Smooth muscle cell (in vitro differentiated cells): Measurements from ENCODE around the gene TMTC2. TPM values are rescaled to one million over a fixed set of nuclear protein-coding genes. Genes with fewer than 3 reads are reported as not detected.

Source experiments
- DNase-seq: peaks from one replicate; lab custom pipeline; 2025; ENCODE audit not compliant: unreplicated experiment; lab: John Stamatoyannopoulos, UW
- H2AFZ ChIP-seq: fragments of 200-600 bp; sonication (generic); 2 replicates; pipeline ENCODE4 v1.6.0; 2016; ENCODE audit warnings: antibody characterized with exemption, low read depth, mild to moderate bottlenecking
- H3F3A ChIP-seq: fragments of 200-600 bp; sonication (generic); 2 replicates; pipeline ENCODE4 v1.6.0; 2017; ENCODE audit warnings: antibody characterized with exemption, low read depth
- H3K27ac ChIP-seq: fragments of 200-600 bp; sonication (generic); 2 replicates; pipeline ENCODE4 v1.5.1; 2016; ENCODE audit warnings: low read depth, mild to moderate bottlenecking
- H3K27me3 ChIP-seq: fragments of 200-600 bp; sonication (generic); 2 replicates; pipeline ENCODE4 v1.6.1; 2016; ENCODE audit warnings: low read depth, mild to moderate bottlenecking
- H3K36me3 ChIP-seq: fragments of 200-600 bp; sonication (generic); 2 replicates; pipeline ENCODE4 v1.5.1; 2016; ENCODE audit warnings: low read depth
- H3K4me1 ChIP-seq: fragments of 200-600 bp; sonication (generic); 2 replicates; pipeline ENCODE4 v1.5.1; 2016; ENCODE audit warnings: low read depth
- H3K4me2 ChIP-seq: fragments of 200-600 bp; sonication (generic); 2 replicates; pipeline ENCODE4 v1.6.0; 2016; ENCODE audit warnings: mild to moderate bottlenecking
- H3K4me3 ChIP-seq: fragments of 200-600 bp; sonication (generic); 2 replicates; pipeline ENCODE4 v1.5.1; 2016; ENCODE audit warnings: mild to moderate bottlenecking
- H3K79me2 ChIP-seq: fragments of 200-600 bp; sonication (generic); 2 replicates; pipeline ENCODE4 v1.6.0; 2016; ENCODE audit warnings: low read depth, mild to moderate bottlenecking
- H3K9ac ChIP-seq: fragments of 200-600 bp; sonication (generic); 2 replicates; pipeline ENCODE4 v1.6.0; 2016; ENCODE audit warnings: low read depth
- H3K9me3 ChIP-seq: fragments of 200-600 bp; sonication (generic); replicated peaks from 2 replicates; pipeline ENCODE4 v1.5.1; 2016; ENCODE audit warnings: low read depth
- H4K20me1 ChIP-seq: fragments of 200-600 bp; sonication (generic); 2 replicates; pipeline ENCODE4 v1.6.0; 2016; ENCODE audit warnings: low read depth
- WGBS: methylation state at CpG from one replicate; pipeline ENCODE4 v1.1.7; 2016; ENCODE audit warnings: low lambda C conversion rate; 5-methylcytosine and 5-hydroxymethylcytosine counted together
- polyA plus RNA-seq: library from polyadenylated mRNA; unstranded; fragments of >200 nt; fragmentation: Nextera tagmentation; extraction: Ambion mirVana; gene quantifications from 2 replicates; pipeline ENCODE4 v1.2.1, GENCODE V29; 2016
- total RNA-seq: library from RNA; depleted of rRNA; stranded (reverse); fragments of >200 nt; gene quantifications from 2 replicates; pipeline ENCODE4 v1.2.3, GENCODE V29; 2014
- TF ChIP-seq, protein P1 (sequence below): fragments of 200-600 bp; sonication (generic); IDR thresholded peaks from 2 replicates; pipeline ENCODE4 v1.5.1; 2017; ENCODE audit warnings: borderline replicate concordance, mild to moderate bottlenecking, antibody characterized with exemption; ENCODE audit not compliant: insufficient read depth, poor library complexity, severe bottlenecking

The TMTC2 gene
- total and polyA plus RNA-seq, 2 experiments from 2014 or later: 0.71 to 10.6 TPM

DNA sequence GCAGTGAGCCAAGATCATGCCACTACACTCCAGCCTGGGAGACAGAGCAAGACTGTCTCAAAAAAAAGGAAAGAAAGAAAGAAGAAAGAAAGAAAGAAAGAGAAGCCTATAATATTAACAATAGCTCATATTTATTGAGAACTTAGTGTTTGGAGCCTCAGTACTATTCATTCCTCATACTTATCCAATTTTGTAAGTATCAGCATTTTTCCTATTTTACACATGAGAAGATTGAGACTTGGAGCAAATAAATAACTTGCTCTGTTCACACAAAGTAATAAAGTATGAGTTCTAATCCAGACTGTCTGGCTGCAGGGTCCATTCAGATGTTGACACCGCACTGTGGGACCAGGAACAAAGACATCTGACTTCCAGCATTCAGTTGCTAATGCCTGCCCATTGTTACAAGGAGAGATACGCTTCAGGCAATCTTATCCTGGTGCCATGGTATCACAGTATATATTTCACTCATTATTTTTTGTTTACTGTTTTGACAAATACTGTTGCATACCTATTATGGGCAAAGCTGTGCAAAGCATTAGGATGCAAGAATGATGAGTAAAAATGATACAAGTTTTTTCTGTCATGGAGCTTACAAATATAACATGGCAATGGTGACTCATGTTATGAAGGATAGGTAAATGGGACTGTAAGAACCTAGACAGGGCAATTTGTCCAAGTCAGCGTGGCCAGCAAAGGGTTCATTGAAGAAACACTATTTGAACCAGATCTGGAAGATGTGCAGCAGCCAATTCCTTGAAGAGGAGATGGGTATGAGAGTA lies 21.4 kb upstream of the TMTC2 start:
- no peak overlapping the region for H3K4me3 ChIP-seq
- no peak overlapping the region for H3K27ac ChIP-seq
- H2AFZ ChIP-seq: no peak overlapping the region
- H3K36me3 ChIP-seq: no peaks in the 10 kb centered on the region
- no peak for DNase-seq
- 84% methylated on average over 3 of the region's 3 CpGs for WGBS
- H3K4me2 ChIP-seq: no peak overlapping the region
- H3K27me3 ChIP-seq: no peaks in the 10 kb centered on the region
- TF ChIP-seq, protein P1, sequence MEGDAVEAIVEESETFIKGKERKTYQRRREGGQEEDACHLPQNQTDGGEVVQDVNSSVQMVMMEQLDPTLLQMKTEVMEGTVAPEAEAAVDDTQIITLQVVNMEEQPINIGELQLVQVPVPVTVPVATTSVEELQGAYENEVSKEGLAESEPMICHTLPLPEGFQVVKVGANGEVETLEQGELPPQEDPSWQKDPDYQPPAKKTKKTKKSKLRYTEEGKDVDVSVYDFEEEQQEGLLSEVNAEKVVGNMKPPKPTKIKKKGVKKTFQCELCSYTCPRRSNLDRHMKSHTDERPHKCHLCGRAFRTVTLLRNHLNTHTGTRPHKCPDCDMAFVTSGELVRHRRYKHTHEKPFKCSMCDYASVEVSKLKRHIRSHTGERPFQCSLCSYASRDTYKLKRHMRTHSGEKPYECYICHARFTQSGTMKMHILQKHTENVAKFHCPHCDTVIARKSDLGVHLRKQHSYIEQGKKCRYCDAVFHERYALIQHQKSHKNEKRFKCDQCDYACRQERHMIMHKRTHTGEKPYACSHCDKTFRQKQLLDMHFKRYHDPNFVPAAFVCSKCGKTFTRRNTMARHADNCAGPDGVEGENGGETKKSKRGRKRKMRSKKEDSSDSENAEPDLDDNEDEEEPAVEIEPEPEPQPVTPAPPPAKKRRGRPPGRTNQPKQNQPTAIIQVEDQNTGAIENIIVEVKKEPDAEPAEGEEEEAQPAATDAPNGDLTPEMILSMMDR: no peak
- H3K9ac ChIP-seq: no peak overlapping the region
- H3F3A ChIP-seq: no peaks in the 10 kb centered on the region
- H3K4me1 ChIP-seq: no peaks in the 10 kb centered on the region
- no peaks in the 10 kb centered on the region for H4K20me1 ChIP-seq
- H3K9me3 ChIP-seq: no peaks in the 10 kb centered on the region
- no peaks in the 10 kb centered on the region for H3K79me2 ChIP-seq

DNA sequence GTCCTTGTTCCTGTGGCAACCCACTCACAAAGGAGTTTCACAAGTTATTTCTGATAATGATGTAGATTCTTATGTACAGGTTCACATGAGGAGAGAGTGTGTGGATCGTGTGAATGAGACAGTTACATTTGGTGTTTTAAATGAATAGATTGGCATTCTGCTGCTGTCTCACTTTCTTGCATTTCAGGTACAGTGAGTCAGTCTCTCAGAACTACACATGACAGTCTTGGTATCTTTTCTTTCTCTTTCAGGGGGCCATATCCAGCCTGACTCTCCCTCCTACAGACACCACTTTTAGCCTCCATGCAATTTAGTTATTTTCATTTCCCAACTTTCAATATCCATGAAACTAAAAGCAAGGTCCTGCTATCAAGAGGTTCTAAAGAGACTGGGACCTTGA lies 19.9 kb upstream of the TMTC2 start:
- no peaks in the 10 kb centered on the region for H3K9me3 ChIP-seq
- H4K20me1 ChIP-seq: no peaks in the 10 kb centered on the region
- no peak overlapping the region for H3K4me2 ChIP-seq
- WGBS: 89% methylated on average over 1 of the region's 1 CpG
- no peak overlapping the region for H2AFZ ChIP-seq
- H3F3A ChIP-seq: no peaks in the 10 kb centered on the region
- no peak for DNase-seq
- no peaks in the 10 kb centered on the region for H3K79me2 ChIP-seq
- no peak overlapping the region for H3K4me3 ChIP-seq
- H3K27ac ChIP-seq: no peak overlapping the region
- no peaks in the 10 kb centered on the region for H3K4me1 ChIP-seq
- TF ChIP-seq, protein P1: no peak
- no peak overlapping the region for H3K9ac ChIP-seq
- no peaks in the 10 kb centered on the region for H3K36me3 ChIP-seq
- H3K27me3 ChIP-seq: no peaks in the 10 kb centered on the region

DNA sequence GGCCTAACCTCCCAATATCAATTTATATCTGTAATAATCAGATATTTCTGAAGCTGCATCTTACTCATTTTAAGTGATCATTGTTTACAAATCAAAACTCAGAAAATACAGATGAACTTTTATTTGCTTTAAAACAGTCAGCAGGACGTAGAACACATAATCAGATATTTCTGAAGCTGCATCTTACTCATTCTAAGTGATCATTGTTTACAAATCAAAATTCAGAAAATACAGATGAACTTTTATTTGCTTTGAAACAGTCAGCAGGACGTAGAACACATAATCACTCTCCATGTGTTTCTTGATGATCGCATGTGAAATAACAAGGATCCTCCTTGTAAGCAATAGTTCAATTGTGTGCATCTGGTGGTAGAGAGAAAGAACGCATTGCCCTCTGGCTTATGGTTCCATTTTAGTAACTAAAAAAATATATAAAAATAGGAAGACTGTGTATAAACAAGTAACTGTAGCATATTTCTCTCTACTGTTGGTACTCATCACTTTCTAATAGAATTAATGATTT lies 15.0 kb upstream of the TMTC2 start:
- Histone ChIP-seq H4K20me1 (no peaks in the 10 kb centered on the region), H2AFZ (no peak overlapping the region), H3K79me2 (no peaks in the 10 kb centered on the region), H3K9me3 (no peaks in the 10 kb centered on the region), H3K4me1 (no peaks in the 10 kb centered on the region), H3K27ac (no peak overlapping the region), H3K9ac (no peak overlapping the region), H3K27me3 (no peaks in the 10 kb centered on the region), H3K4me2 (no peak overlapping the region), H3K36me3 (no peaks in the 10 kb centered on the region), H3K4me3 (no peak overlapping the region), H3F3A (no peaks in the 10 kb centered on the region)
- TF ChIP-seq, protein P1: no peak
- whole genome bisulfite sequencing: 90% methylated on average over 4 of the region's 4 CpGs
- DNase-seq: no peak
